H1 (cell line): Measurements from ENCODE around the gene C19orf18. TPM values are rescaled to one million over a fixed set of nuclear protein-coding genes. Genes with fewer than 3 reads are reported as not detected.

Source experiments
- ASH2L ChIP-seq: fragments of 200-600, 300-600 bp; sonication (generic); IDR thresholded peaks from one replicate; pipeline ENCODE4 v1.7.1; 2017; ENCODE audit warnings: low read length
- BRCA1 ChIP-seq: IDR thresholded peaks from 2 replicates; pipeline ENCODE4 v1.6.1; 2012; ENCODE audit warnings: low read depth, low read length, improper control_type of control experiment
- CBX5 ChIP-seq: fragments of 300-800, 300-1000 bp; sonication (generic); IDR thresholded peaks from 2 replicates; pipeline ENCODE4 v1.7.1; 2016; ENCODE audit warnings: antibody characterized with exemption, low read length, low read depth
- CBX8 ChIP-seq: fragments of 300-800, 300-1000 bp; sonication (generic); IDR thresholded peaks from 2 replicates; pipeline ENCODE4 v1.7.1; 2016; ENCODE audit warnings: low read depth, low read length, borderline replicate concordance
- CHD1 ChIP-seq: IDR thresholded peaks from 2 replicates; pipeline ENCODE4 v1.6.1; 2012; ENCODE audit warnings: low read depth, low read length, improper control_type of control experiment
- CHD2 ChIP-seq: IDR thresholded peaks from 2 replicates; pipeline ENCODE4 v1.6.1; 2012; ENCODE audit warnings: low read length, improper control_type of control experiment
- E2F6 ChIP-seq: IDR thresholded peaks from 2 replicates; pipeline ENCODE4 v1.6.1; 2012; ENCODE audit warnings: inconsistent platforms
- EGR1 ChIP-seq: IDR thresholded peaks from 2 replicates; pipeline ENCODE4 v1.6.1; 2011; ENCODE audit warnings: low read depth, low read length, borderline replicate concordance
- GTF2F1 ChIP-seq: IDR thresholded peaks from 2 replicates; pipeline ENCODE4 v1.6.1; 2012; ENCODE audit warnings: low read depth, low read length, improper control_type of control experiment, borderline replicate concordance
- JUN ChIP-seq: IDR thresholded peaks from 2 replicates; pipeline ENCODE4 v1.6.1; 2011; ENCODE audit warnings: low read depth, mild to moderate bottlenecking, improper control_type of control experiment, low read length
- KDM1A ChIP-seq: fragments of 200-600, 300-600 bp; sonication (generic); IDR thresholded peaks from 2 replicates; pipeline ENCODE4 v1.7.1; 2016; ENCODE audit warnings: mild to moderate bottlenecking, low read length, borderline replicate concordance
- KDM5A ChIP-seq: fragments of 200-600 bp; IDR thresholded peaks from 2 replicates; pipeline ENCODE4 v1.7.1; 2012; ENCODE audit warnings: mild to moderate bottlenecking, low read length, inconsistent platforms, mixed read lengths
- MAFK ChIP-seq: IDR thresholded peaks from 2 replicates; pipeline ENCODE4 v1.6.1; 2012; ENCODE audit warnings: low read depth, mild to moderate bottlenecking, improper control_type of control experiment, low read length
- RAD21 ChIP-seq, 2 experiments: IDR thresholded peaks in 1 of 2; conservative IDR thresholded peaks in 1 of 2; 2 replicates each; pipeline ENCODE4 v1.6.1; 2011; ENCODE audit warnings: low read depth in 2 of 2, low read length in 2 of 2, improper control_type of control experiment in 1 of 2, inconsistent platforms in 1 of 2, mild to moderate bottlenecking in 1 of 2, moderate library complexity in 1 of 2
- SAP30 ChIP-seq: fragments of 300-600 bp; sonication (generic); IDR thresholded peaks from 2 replicates; pipeline ENCODE4 v1.7.1; 2012; ENCODE audit warnings: low read length, moderate library complexity, mild to moderate bottlenecking, inconsistent platforms; ENCODE audit not compliant: insufficient read depth, insufficient replicate concordance
- SP1 ChIP-seq: IDR thresholded peaks from 2 replicates; pipeline ENCODE4 v1.6.1; 2011; ENCODE audit warnings: low read depth, low read length
- SRF ChIP-seq: IDR thresholded peaks from 2 replicates; pipeline ENCODE4 v1.6.1; 2011; ENCODE audit warnings: mild to moderate bottlenecking, low read depth, low read length, moderate library complexity
- SUZ12 ChIP-seq: fragments of 200-600 bp; sonication (generic); IDR thresholded peaks from 2 replicates; pipeline ENCODE4 v1.6.1; 2012; ENCODE audit warnings: mild to moderate bottlenecking, inconsistent platforms, low read length, moderate library complexity, mixed read lengths
- TAF7 ChIP-seq: optimal IDR thresholded peaks from 2 replicates; pipeline ENCODE3; 2011; ENCODE audit warnings: low read depth, mild to moderate bottlenecking, inconsistent platforms, low read length, moderate library complexity, borderline replicate concordance
- polyA plus RNA-seq, 7 experiments: library from polyadenylated mRNA; depleted of rRNA in 3 of 7; stranded (reverse) in 5 of 7; unstranded in 2 of 7; fragments of >200 nt in 5 of 7; fragments of 200-250 nt in 2 of 7; gene quantifications; 1 replicate in 5 of 7; 2 replicates in 1 of 7; 4 replicates in 1 of 7; pipeline versions ENCODE4 v1.2.1 to v1.2.3, GENCODE V29; 2011 to 2013; ENCODE audit warnings: missing spikeins in 2 of 7, mixed read lengths in 2 of 7
- total RNA-seq: library from RNA; stranded (reverse); fragmentation: NEBNext Ultra II Directional; extraction: Animal tissue kit (Norgen Biotek cat#: 25700); gene quantifications from 2 replicates; pipeline ENCODE4 v1.2.1, GENCODE V29; 2021

Gene C19orf18
- total and polyA plus RNA-seq, 2 of the 8 experiments (the other 6 are each of a cell fraction or from before 2014, with no cell fraction given) = 0.12 to 0.99 TPM

- TF ChIP-seq CBX5 (no peak), BRCA1 (no peak), CHD1 (no peak), SUZ12 (no peak), SAP30 (no peak), SP1 (0 out of 2 replicates have a peak, but pooled peaks have one; percentile 41), TAF7 (peak; percentile 55), RAD21 (IDR thresholded peaks at IDR 0.05 in 1 of 2, conservative IDR thresholded peaks at IDR 0.05 in 1 of 2; ENCODE audit: low read depth in 2 of 2, low read length in 2 of 2) (peak; percentile 36 to 41; a peak in 3 of 4 replicates), E2F6 (peak; percentile 39; the same call in 1 of the 2 replicates), MAFK (no peak), ASH2L (peak; percentile 46), GTF2F1 (no peak), KDM1A (no peak), KDM5A (peak; percentile 54; the same call in 1 of the 2 replicates), SRF (peak; percentile 36; the same call in 1 of the 2 replicates), CBX8 (no peak), JUN (no peak), CHD2 (peak; percentile 55; the same call in 1 of the 2 replicates), EGR1 (0 out of 2 replicates have a peak, but pooled peaks have one; percentile 33)
Measured at GRCh38 chr19:57947419-57948134, 26.8 kb downstream of the C19orf18 start, which contains the start of gene ZNF256 (continued).
